ENCODE measurements around the gene UPF1.

Gene UPF1

DNA sequence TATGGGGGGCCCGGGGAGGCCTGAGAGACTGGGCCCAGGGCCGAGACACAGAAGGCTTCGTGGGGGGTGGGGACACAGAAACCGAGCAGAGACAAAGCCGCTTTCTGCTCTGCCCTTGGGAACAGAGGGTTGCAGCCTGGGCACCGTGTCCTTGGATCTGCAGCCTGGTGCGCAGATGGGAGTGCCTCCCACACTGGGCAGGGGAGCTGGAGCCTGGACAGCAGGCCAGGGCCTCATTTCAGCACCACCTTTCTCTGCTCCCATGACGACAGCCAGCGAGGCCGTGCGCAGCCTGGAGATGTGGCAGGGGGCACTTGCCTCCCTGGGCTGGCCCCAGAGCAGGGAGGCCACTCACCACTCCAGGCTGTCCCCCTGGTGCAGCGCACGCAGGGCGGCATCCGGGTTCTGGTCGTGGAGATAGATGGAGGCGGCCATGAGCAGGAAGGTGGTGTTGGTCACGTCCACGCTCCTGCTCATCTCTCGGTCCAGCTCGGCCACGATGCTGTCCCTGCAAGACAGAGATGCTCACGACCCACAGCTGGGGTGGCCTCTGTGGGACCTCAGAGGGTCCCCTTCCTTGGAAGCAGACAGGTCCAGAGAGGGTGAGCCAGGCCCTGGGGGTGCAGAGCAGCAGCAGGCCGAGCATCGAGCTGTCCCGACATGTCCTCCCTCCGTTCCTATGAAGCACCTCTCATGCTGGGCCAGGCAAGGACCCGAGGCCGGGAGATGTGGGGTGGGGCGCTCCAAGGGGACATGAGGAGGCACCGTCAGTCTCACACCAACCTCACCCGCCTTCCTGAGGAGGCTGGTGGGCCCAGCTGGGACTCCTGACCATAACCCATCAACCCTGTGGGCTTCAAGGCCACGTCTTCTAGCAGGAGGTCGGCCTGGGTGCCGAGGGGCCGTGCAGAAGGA is 75.1 kb downstream of the UPF1 start:
- H3K4me3 ChIP-seq (ENCODE audit: low read depth, low read length) = no peak overlapping the region
- TF ChIP-seq, protein P1, sequence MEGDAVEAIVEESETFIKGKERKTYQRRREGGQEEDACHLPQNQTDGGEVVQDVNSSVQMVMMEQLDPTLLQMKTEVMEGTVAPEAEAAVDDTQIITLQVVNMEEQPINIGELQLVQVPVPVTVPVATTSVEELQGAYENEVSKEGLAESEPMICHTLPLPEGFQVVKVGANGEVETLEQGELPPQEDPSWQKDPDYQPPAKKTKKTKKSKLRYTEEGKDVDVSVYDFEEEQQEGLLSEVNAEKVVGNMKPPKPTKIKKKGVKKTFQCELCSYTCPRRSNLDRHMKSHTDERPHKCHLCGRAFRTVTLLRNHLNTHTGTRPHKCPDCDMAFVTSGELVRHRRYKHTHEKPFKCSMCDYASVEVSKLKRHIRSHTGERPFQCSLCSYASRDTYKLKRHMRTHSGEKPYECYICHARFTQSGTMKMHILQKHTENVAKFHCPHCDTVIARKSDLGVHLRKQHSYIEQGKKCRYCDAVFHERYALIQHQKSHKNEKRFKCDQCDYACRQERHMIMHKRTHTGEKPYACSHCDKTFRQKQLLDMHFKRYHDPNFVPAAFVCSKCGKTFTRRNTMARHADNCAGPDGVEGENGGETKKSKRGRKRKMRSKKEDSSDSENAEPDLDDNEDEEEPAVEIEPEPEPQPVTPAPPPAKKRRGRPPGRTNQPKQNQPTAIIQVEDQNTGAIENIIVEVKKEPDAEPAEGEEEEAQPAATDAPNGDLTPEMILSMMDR (IDR thresholded peaks at IDR 0.05; ENCODE audit: low read depth, low read length, missing control alignments) = no peak
- DNase-seq (ENCODE audit: low read depth) = no peak
- in situ Hi-C loops (cut with HindIII; ENCODE audit: low sequenced_read_pairs) = no loop called here

DNA sequence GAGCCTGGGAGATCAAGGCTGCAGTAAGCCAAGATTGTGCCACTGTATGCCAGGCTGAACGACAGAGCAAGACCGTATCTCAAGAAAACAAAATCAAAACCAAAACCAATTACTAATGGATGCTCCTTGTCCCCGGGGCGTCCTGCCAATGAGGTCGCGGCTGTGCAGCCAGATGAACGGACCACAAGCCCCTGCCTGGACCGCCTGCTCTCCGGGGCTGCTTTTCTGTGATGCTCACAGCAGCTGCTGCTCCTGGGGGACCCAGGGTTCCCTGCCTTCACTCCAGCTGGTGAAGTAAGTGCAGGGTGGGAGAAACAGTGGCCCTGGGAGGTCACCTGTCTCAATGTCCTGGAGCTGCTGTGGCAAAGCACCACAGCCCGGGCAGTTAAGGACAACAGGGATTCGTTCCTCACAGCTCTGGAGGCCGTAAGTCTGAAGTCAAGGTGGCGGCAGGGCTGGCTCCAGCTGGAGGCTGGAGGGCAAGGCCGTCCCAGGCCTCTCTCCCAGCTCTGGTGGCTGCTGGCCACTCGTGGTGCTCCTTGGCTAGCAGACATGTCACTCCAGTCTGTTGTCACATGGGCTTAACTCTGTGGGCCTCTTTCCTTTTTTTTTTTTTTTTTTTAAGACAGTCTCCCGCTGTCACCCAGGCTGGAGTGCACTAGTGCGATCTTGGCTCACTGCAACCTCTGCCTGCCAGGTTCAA is 77.3 kb downstream of the UPF1 start:
- in situ Hi-C loops (cut with HindIII; ENCODE audit: low sequenced_read_pairs) = no loop called here
- DNase-seq (ENCODE audit: low read depth) = no peak
- TF ChIP-seq, protein P1 (IDR thresholded peaks at IDR 0.05; ENCODE audit: low read depth, low read length, missing control alignments) = no peak
- no peak overlapping the region for H3K4me3 ChIP-seq (ENCODE audit: low read depth, low read length)

DNA sequence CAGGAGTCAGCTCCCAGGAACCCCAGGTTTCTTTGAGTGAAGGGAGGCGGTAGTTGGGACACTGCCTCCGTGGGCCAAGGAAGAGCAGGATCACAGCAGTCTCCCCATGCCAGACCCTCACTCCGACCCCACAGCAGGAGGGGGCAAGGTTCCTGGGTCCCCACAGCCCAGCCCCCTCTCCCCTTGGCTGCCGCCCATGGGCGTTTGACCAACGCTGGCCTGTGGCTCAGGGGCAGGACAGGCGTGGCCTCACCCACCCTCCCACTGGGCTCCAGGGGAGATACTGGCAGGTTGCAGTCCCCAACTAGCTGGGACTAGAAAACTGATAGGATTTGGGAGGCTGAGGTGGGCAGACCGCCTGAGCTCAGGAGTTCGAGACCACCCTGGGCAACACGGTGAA is 78.3 kb downstream of the UPF1 start:
- H3K4me3 ChIP-seq (ENCODE audit: low read depth, low read length) = no peak overlapping the region
- in situ Hi-C loops (cut with HindIII; ENCODE audit: low sequenced_read_pairs) = no loop called here
- no peak for DNase-seq (ENCODE audit: low read depth)
- TF ChIP-seq, protein P1 (IDR thresholded peaks at IDR 0.05; ENCODE audit: low read depth, low read length, missing control alignments) = no peak

DNA sequence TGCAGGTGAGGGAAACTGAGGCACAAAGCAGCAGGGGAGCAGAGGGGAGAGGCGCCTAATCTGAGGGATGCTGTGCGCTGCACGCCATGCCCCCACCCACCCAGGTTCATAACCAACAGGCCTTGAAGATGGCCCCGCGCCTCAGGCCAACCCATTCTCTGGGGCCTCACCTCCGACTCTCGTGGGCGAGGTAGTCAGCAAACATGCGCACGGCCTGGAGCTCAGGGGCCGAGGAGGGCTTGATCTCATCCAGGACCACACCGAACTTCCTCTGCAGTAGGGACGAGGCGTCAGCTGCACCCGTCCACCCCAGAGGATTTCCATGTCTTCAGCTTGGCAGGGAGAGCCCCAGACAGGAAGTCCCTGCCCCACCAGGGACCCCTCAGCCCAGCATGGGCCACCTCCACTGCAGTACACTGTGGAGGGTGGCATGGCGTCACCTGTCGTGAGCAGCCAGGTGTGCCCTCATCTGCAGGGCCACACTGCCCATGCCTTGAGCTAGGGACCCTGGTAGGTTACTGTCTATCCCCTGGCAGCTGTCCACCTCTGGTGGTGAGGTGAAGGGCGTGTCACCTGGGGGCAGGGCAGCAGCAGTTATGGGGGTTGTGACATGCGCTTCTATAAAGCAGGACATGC is 79.2 kb downstream of the UPF1 start:
- TF ChIP-seq, protein P1 (IDR thresholded peaks at IDR 0.05; ENCODE audit: low read depth, low read length, missing control alignments) = no peak
- DNase-seq (ENCODE audit: low read depth) = no peak
- no peak overlapping the region for H3K4me3 ChIP-seq (ENCODE audit: low read depth, low read length)
- in situ Hi-C loops (cut with HindIII; ENCODE audit: low sequenced_read_pairs) = no loop called here

DNA sequence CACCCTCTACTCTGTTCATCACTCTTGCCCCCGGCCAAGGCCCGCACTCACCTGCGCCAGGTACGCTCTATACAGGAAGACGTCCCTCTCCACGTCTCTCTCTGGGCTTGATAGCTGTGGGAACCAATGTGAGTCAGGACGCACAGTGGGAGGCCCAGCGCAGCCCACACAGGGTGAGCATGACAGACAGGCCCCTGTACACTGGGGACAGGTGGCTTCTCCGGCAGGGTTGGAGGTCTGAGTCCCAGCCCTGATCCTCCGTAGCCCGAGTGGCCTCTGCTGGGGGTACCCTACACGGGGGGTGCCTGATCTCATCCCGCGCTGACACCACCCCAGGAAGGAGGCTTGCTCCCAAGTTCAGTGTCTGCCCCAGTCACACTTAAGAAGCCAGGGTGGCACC is 81.2 kb downstream of the UPF1 start:
- TF ChIP-seq, protein P1 (IDR thresholded peaks at IDR 0.05; ENCODE audit: low read depth, low read length, missing control alignments) = no peak

DNA sequence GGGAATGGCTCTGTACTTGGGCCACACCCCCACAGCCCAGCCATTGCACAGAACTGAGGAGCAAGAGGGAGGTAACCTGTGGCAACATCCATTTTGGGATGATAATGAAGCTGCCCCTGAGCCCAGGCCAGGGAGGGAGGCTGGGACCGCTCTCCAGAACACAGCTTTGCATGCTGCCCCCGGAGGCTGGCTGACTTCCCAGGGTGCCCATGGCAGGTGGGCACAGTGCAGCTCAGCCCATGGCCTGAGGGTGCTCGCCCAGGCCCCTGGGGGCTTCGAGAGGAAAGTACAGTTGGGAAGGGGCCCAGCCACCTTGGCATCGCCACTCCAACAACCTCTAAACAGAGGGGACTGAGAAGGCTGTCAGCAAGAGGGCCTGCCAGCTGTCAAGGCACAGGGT is 81.7 kb downstream of the UPF1 start:
- DNase-seq (ENCODE audit: low read depth) = no peak
- in situ Hi-C loops (cut with HindIII; ENCODE audit: low sequenced_read_pairs) = no loop called here
- H3K4me3 ChIP-seq (ENCODE audit: low read depth, low read length) = no peak overlapping the region
- TF ChIP-seq, protein P1 (IDR thresholded peaks at IDR 0.05; ENCODE audit: low read depth, low read length, missing control alignments) = no peak

More for the DNA sequence above, 81.2 kb downstream of the UPF1 start:
- in situ Hi-C loops (cut with HindIII; ENCODE audit: low sequenced_read_pairs) = no loop called here
- H3K4me3 ChIP-seq (ENCODE audit: low read depth, low read length) = no peak overlapping the region
- DNase-seq (ENCODE audit: low read depth) = no peak
